ENCODE data around the gene MRPL27.

The MRPL27 gene

DNA sequence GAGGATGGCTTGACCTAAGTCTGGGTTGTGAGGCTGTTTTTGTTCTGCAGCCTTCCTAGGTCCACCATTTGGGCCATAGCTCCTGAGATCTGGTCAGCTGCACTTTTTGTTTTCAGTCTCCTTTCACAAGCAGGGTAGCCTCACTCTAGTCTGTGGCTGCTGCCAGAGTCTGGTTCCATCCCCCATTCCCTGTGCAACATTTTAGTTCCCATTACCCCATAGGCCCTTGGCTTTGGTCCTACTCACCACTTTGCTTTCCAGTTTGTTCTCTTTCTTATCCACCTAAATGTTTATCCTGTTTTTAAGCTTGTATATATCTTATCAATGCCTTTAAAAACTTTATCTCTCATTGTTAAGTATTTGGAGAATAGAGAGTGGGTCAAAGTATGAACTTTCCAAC is 33.6 kb downstream of the MRPL27 start:
- DNase-seq, result no peak

DNA sequence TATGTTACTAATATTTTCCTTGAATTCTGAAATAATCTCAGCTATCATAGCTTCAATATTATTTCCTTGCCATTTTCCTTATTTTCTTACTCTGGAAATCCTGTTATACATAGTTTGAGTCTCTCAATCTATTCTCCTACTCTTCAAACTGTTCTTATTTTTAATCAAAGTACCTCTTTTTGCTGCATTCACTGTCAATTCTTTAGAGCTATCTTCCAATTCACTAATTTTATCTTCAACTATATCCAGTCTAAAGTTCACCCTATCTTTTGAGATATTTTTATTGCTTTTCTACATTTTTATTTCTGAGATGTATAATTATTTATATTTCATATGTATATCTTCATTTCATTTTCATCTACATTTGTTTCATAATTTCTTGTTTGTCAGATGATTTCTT is 34.3 kb downstream of the MRPL27 start:
- no peak for DNase-seq

DNA sequence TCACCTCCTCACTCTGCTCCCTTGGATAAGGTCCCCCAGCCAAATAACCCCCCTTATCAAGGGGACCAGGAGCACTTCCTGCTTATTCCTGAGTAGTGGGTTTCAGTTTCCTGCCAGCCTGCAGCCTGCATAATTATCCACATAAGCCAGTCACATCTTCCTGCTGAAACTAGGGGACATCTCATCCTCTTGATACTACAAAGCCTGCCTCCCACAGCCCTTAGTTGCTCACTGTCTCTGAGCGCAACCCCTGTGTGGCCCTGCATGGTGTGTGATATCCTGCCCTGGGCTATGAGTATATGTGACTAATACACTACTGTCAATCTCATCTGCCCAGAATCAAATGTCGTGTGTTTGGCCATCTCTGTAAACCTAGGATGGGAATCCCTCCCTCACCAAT is 35.0 kb downstream of the MRPL27 start:
- DNase-seq, result no peak

DNA sequence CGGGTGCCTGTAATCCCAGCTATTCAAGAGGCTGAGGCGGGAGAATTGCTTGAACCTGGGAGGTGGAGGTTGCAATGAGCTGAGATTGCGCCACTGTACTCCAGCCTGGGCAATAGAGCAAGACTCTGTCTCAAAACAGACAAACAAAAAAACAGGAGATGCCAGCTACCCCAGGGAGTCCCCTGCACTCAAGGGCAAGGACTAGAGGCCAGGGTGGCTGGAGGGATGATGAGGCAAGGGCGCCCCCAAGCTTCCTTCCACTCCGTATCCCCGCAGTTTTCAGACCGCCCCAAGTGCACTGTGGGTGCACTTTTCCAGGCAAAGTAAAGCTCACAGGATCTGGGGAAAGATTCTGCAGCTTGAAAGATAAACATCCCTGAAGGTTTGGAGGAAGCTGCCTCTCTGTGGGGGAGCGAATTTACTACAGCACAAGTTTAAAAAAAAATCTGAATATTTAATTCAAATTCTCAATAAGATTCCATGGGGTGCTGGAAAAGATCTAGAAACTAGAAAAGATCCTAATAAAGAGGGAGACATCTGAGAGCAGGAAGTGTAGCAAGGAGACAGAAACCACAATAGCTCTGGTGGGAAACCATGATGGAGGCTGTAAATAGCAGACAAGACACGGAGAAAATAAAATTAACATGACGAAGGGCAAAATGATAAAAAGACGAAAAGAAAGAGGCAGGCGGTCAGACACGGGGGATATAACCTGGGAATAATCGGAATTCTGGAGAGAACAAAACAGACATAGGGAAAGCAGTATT is 39.5 kb downstream of the MRPL27 start:
- DNase-seq, result peak; percentile 21

DNA sequence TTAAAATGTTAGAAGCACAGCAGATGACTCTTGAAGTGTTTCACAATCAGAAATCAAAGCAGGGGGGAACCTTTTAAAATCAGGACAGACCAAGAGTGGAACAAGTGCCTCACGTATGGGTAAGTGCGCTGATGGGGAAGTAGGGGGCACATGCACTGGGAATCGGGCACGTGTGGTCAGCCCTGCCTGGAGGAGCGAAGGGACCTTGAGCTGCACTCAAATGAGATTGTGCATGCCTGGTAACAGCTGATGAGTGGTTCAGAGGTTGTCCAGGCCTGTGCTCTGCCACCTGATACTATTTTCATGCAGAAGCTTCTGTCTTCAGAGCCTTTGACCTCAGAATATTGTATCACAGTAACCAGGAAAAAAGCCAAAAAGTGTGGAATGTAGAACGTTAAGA is 40.8 kb downstream of the MRPL27 start:
- DNase-seq, result no peak

DNA sequence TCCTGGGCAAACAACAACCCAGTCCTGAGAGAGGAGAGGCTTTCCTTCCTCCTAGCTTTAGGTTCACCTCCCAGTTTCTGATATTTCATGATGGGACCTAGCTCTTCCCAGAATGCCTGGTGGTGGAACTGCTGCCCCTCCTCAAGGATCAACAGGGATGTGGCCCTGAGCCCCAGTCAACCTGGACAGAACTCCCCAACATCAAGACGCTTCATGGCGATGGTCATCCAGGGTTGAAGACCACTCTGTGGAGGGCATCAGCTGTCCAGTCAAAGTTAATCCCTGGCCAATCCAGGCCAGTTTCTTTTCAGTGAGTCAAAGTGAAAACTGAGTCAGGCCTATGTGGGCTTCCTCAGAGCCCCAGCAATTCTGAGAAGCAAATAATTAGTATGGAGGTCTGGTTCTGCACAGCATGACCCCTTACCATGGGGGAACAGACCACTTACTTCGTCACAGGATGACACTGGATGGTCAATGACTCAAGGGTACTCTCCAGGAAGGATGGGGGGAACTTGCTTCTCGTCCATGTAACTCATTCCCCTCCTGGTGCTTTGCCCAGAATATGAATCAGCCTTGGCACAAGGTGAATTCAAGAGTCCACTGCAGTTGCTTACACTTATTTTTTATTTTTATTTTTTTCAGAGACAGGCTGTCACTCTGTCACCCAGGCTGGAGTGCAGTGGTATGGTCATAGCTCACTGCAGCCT is 41.7 kb downstream of the MRPL27 start:
- DNase-seq, result peak; percentile 86

DNA sequence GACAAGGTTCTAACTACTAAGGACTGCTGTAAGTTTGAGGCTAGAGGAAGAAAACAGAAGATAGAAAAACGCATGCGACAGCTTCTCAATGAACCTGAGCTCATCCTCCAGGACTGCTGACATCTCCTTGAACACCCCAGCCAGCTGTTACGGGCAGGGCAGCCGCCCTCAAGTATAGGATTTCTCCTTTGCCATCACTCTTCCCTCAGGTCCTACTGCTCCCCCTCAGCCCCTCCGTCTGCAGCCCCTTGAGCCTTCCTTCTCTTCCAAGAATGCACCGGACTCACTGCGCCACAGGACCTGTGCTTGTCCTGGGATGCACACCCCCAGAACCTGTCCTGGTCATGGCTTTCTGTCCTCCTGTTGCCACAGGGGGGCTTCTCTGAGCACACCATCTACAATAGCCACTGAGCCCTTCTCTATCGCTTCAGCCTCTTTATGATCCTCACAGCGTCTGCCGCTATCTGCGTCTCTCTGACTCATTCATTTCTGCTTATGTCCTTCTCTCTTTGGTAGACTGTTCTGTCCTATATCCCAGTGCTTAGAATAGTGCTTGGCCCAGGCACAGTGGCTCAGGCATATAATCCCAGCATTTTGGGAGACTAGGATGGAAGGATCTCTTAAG is 42.7 kb downstream of the MRPL27 start:
- no peak for DNase-seq

DNA sequence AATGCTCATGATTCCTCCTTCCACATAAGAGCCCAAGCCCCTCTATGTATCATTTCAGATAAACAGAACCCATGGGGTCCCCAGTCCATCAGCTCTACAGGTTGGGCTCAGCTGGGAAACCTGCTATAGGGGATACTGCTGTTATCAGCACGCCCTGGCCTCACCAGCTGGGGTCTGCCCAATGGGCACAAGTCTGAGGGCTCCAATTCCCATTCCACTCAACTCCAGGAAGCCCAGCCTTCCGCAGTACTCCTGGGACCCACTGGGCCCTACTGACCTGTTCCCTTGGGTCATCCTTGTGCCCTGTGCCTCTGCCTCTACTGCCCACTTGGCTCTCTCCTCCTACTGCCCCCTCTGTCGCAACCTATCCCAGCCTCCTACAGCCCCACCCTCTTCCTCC is 43.3 kb downstream of the MRPL27 start:
- DNase-seq, result no peak

DNA sequence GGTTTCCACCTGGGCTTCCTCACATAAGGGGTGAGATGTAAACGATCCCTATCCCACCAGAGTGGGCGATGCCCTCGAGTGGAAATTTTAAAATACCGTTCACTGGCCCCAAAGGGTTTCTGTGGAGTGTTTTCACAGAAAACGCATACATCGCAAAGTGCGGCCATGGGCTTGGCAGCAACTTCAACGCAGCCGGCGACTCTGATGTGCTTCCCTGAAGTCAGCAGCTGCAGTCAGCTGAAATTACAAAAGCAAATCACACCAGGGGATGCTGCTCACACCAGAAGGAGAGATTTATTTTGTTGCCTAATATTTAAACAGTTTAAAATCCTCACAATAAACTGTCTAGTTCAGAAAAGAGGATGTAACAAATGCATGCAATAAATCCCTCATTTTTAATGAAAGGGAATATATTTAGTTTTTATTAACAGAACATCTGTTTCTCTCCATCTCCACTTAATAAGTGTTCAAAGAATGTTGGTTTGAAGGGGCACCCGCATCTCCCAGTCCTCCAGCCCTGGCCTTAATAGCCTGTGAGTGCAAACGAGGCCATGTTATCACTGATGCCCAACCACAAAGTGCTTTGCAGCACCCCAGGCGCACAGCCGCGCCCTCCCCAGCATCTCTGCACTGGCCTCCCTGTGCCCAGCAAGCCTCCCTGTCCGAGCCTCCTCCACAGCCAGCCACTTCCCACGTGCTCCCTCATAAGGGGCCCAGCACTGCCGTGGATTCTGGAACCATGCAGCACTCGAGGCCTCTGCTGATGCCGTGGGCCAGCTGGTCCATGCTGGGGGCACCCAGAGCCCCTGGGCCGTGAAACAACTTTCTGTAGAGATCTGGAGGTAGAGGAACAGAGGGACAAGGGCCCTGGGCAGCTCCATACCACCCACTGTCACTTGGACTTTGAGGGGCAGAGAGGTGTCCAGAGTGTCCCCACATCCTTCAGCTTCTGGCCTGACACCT is 44.3 kb downstream of the MRPL27 start:
- no peak for DNase-seq

DNA sequence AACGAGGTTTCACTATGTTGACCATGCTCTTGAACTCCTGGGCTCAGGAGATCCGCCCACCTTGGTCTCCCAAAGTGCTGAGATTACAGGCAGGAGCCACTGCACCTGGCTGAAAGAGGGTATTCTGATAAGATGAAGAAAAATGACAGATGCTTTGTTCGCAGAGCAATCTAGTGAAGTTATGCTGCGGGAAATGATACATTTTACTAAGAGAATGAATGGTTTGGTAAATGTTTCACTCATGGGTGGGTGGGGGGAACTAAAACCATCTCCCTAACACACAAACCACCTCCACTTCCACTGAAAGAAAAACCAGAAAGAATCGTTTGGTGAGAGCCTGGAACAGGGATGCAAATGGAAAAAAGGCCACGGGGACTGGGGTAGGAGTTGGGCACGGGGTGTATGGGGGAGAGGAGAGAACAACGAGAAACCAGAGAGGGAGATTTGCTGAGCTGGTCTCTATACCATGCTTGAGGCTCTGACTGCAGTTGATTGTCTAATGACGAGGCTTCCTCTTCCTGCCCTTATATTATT is 46.1 kb downstream of the MRPL27 start:
- DNase-seq, result no peak

DNA sequence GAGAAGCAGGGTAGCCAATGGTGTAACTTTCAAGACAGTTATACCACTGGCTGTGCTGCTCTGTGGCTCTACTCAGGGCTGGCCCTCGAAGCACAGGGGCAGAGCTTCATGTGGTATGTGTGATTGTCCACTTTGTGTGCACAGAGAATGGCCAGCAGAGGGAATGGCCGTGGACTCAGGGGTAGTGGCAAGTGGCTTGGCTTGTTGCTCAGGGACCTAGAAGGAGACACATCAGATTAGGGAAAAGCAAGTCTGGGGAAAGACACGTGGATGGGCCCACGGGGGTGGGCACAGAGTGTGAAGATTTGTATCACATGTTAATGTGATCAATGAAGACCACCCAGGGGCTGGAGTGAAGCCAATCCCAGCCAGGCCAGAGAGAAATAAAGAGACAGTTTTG is 47.1 kb downstream of the MRPL27 start:
- DNase-seq, result no peak

DNA sequence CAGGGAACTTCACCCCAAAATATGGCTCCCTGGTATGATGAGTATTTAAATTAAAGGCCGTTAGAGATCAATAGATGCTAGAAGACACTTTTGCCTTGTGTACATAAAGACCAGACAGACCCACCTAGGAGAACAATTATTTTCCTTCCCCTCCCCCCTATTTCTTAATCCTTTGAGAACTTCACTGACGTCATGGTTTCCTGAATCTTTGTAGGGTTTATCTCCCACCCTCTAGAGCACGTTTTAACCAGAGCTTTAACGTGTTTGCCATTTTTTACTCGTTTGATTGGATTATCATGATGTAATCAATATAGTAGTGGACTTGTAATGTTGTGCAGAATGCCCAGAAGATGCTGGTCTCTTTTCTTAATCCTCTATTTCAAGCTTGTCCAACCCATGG is 49.9 kb downstream of the MRPL27 start:
- DNase-seq, result no peak

DNA sequence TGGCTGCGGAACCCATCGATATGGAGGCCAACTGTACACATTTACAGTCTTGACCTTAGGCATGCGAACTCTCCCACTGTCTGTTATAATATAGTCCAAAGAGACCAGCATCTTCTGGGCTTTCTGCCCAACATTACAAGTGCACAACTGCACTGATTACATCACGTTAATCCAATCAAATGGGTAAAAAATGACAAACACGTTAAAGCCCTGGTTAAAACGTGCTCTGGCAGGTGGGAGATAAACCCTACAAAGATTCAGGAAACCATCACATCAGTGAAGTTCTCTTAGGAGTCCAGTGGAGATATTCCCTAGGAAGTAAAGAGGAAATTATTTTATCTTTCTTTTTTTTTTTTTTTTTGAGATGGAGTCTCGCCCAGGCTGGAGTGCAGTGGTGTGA is 50.7 kb downstream of the MRPL27 start:
- no peak for DNase-seq

DNA sequence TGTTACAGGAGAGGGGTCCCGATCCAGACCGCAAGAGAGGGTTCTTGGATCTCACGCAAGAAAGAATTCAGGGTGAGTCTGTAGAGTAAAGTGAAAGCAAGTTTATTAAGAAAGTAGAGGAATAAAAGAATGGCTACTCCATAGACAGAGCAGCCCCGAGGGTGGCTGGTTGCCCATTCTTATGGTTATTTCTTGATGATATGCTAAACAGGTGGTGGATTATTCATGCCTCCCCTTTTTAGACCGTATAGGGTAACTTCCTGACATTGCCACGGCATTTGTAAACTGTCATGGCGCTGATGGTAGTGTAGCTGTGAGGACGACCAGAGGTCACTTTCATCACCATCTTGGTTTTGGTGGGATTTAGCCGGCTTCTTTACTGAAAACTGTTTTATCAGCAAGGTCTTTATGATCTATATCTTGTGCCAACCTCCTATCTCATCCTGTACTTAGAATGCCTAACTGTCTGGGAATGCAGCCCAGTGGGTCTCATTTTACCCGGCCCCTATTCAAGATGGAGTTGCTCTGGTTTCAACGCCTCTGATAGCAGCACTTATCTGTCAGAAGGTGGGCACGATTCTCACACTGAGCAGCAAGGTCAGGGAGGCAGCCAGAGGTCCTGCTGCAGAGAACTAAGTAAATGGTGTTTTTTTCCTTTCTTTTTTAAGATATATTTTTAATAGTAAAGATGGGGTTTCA is 53.5 kb downstream of the MRPL27 start:
- no peak for DNase-seq

DNA sequence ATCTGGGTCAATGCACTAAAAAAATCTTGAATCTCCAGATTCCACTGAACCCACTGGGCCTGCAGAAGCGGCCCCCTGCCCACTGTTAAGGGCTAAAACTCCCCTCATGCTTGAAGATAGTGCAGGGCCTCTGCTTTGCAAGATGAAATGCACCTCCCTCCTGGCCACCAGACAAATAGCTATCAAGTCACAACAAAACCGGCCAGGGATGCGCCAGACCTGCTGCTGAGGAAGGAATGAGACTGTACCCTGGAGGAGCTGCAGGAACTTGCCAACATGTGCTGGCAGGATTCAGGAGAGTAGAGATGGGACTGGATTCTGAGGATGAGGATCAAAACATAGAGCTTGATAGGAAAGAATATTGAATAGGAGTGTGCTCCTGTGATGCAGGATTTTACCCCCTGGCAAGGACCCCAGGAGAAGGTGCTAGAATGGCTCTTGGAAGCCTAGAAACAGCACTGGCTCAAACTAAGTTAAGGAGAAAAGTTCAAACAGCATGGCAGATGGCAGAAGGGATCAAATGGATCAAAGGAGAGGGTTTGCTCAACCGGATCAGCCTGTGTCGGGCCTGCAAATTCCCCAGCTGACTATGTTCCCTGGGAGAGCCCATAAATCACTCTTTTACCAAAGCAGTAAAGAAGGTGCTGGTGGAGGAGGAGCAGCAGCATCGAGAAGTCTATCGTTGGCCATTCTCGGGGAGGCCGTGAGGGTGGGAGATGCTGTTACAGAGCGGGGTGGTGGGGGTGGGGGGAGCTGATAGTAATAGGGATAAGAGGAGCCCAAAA is 54.3 kb downstream of the MRPL27 start:
- peak; percentile 33 for DNase-seq
